HepG2 (cell line): ENCODE data around the gene JMJD8. TPM values are rescaled to one million over a fixed set of nuclear protein-coding genes. Genes with fewer than 3 reads are reported as not detected.

Experiments used
- CBFB ChIP-seq: sonication (generic); formaldehyde crosslinking; IDR thresholded peaks from 2 replicates; pipeline ENCODE4 v1.4.0; 2020; ENCODE audit warnings: missing genetic modification reagents
- RFXAP ChIP-seq: sonication (generic); formaldehyde crosslinking; IDR thresholded peaks from 2 replicates; pipeline ENCODE4 v1.4.0; 2020; ENCODE audit warnings: missing genetic modification reagents, borderline replicate concordance
- SPEN ChIP-seq: sonication (generic); formaldehyde crosslinking; IDR thresholded peaks from 2 replicates; pipeline ENCODE4 v1.5.1; 2020; ENCODE audit warnings: low read depth, mild to moderate bottlenecking, missing genetic modification reagents
- TIGD3 ChIP-seq: sonication (generic); formaldehyde crosslinking; IDR thresholded peaks from 2 replicates; pipeline ENCODE4 v1.5.1; 2020; ENCODE audit warnings: mild to moderate bottlenecking, missing genetic modification reagents, borderline replicate concordance
- USF2 ChIP-seq, 2 experiments: sonication (generic) in 1 of 2; formaldehyde crosslinking in 1 of 2; IDR thresholded peaks; 2 replicates each; pipeline versions ENCODE4 v1.5.1 to v1.6.1; 2011 to 2020; ENCODE audit warnings: borderline replicate concordance in 1 of 2, low read depth in 1 of 2, low read length in 1 of 2, mild to moderate bottlenecking in 1 of 2, missing genetic modification reagents in 1 of 2, moderate library complexity in 1 of 2
- ZNF234 ChIP-seq: sonication (generic); formaldehyde crosslinking; conservative IDR thresholded peaks from 2 replicates; pipeline ENCODE4 v1.5.1; 2020; ENCODE audit warnings: mild to moderate bottlenecking, missing genetic modification reagents
- ZNF281 ChIP-seq: sonication (generic); formaldehyde crosslinking; IDR thresholded peaks from 2 replicates; pipeline ENCODE4 v1.4.0; 2020; ENCODE audit warnings: missing genetic modification reagents, borderline replicate concordance
- ZNF329 ChIP-seq: sonication (generic); formaldehyde crosslinking; IDR thresholded peaks from 2 replicates; pipeline ENCODE4 v1.9.0; 2021; ENCODE audit warnings: low read depth, mild to moderate bottlenecking, missing genetic modification reagents
- ZNF407 ChIP-seq: sonication (generic); formaldehyde crosslinking; IDR thresholded peaks from one replicate; pipeline ENCODE4 v1.5.1; 2020; ENCODE audit warnings: mild to moderate bottlenecking, missing genetic modification reagents; ENCODE audit errors: not compliant biosample characterization
- polyA plus RNA-seq, 8 experiments: library from polyadenylated mRNA; depleted of rRNA in 3 of 8; stranded (reverse) in 7 of 8; unstranded in 1 of 8; fragments of >200 nt; fragmentation: Illumina TruSeq in 4 of 8; extraction: Trizol in 4 of 8; gene quantifications; 2 replicates each; pipeline versions ENCODE4 v1.2.1 to v1.2.3, GENCODE V29; 2011 to 2016; ENCODE audit warnings: low read depth in 4 of 8, missing spikeins in 1 of 8, mixed read lengths in 1 of 8; ENCODE audit not compliant: insufficient read depth in 1 of 8
- total RNA-seq, 5 experiments: library from RNA; depleted of rRNA; stranded (reverse); fragments of >200 nt; fragmentation: Illumina TruSeq; extraction: Trizol; gene quantifications; 2 replicates each; pipeline ENCODE4 v1.2.3, GENCODE V29; 2016; ENCODE audit warnings: low read depth in 1 of 5
- TF ChIP-seq, protein P1 (sequence below): sonication (generic); formaldehyde crosslinking; IDR thresholded peaks from 2 replicates; pipeline ENCODE4 v1.5.1; 2020; ENCODE audit warnings: missing genetic modification reagents, mild to moderate bottlenecking, borderline replicate concordance

Gene JMJD8
- total and polyA plus RNA-seq, 2 of the 13 experiments (the other 11 are each of a cell fraction or from before 2014, with no cell fraction given) = 2.6 to 11.8 TPM

DNA sequence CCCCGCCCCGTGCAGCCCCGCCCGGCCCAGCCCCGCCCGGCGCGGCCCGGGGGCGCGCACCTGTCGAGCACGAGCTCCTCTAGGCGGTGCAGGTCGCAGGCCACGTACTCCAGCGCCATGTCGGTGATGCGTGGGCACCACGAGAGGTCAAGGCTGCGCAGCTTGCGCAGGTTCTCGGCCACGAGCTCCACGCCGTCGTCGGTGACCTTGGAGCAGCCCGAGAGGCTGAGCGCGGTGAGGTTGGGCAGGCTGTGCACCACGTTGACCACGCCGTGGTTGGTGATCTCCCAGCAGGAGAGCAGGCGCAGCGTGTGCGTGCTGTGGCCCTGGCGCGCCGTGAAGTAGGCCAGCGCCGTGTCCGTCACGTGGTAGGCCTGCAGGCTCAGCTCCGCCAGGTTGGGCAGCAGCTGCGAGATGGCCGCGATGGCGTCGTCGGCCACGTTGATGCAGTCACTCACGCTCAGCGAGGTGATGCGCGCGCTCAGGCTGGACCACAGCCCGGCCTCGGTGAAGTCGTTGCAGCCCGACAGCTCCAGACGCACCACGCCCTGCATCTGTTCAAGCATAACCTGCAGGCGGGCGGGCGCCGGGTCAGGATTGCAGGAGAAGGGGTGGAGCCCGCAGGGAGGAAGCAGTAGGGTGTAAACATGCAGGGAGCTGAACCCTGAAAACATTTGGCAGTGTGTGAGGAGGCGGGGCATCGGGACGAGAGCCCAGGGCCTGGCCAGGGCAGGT is 11.4 kb upstream of the JMJD8 start (continued):
- TF ChIP-seq SPEN (CRISPR knock-in tag) = peak; percentile 37; the same call in 1 of the 2 replicates
- TF ChIP-seq USF2 (IDR thresholded peaks at IDR 0.05; ENCODE audit: low read depth, low read length) = peak; percentile 40; the same call in 1 of the 2 replicates
- no peak for TF ChIP-seq USF2 (CRISPR knock-in tag; IDR thresholded peaks at IDR 0.05; ENCODE audit: borderline replicate concordance)
- TF ChIP-seq ZNF407 (CRISPR knock-in tag) = no peak
- TF ChIP-seq RFXAP = no peak
- TF ChIP-seq, protein P1, sequence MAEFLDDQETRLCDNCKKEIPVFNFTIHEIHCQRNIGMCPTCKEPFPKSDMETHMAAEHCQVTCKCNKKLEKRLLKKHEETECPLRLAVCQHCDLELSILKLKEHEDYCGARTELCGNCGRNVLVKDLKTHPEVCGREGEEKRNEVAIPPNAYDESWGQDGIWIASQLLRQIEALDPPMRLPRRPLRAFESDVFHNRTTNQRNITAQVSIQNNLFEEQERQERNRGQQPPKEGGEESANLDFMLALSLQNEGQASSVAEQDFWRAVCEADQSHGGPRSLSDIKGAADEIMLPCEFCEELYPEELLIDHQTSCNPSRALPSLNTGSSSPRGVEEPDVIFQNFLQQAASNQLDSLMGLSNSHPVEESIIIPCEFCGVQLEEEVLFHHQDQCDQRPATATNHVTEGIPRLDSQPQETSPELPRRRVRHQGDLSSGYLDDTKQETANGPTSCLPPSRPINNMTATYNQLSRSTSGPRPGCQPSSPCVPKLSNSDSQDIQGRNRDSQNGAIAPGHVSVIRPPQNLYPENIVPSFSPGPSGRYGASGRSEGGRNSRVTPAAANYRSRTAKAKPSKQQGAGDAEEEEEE (CRISPR knock-in tag) = no peak
- TF ChIP-seq CBFB (CRISPR knock-in tag) = no peak
- TF ChIP-seq ZNF281 = no peak
- TF ChIP-seq ZNF329 = no peak
- no peak for TF ChIP-seq ZNF234
- no peak for TF ChIP-seq TIGD3
